Cardiac fibroblast (primary cell): ENCODE measurements around the gene TKTL1.

ENCODE experiments used
- DNase-seq, 2 donors: peaks; one replicate each; pipeline versions ENCODE4 v3.0.0 to v3.0.0-alpha.2; 2010; ENCODE audit warnings: low read depth in 2 of 2
- H3K4me3 ChIP-seq, 2 donors: replicated peaks in 1 of 2; 1 replicate in 1 of 2; 2 replicates in 1 of 2; pipeline ENCODE4 v1.5.1; 2011; ENCODE audit warnings: low read depth in 2 of 2, low read length in 2 of 2, mild to moderate bottlenecking in 2 of 2, moderate library complexity in 1 of 2
- TF ChIP-seq, protein P1 (sequence below): IDR thresholded peaks from one replicate; pipeline ENCODE4 v1.5.1; 2011; ENCODE audit warnings: low read depth, mild to moderate bottlenecking, low read length, inconsistent platforms

Gene TKTL1

DNA sequence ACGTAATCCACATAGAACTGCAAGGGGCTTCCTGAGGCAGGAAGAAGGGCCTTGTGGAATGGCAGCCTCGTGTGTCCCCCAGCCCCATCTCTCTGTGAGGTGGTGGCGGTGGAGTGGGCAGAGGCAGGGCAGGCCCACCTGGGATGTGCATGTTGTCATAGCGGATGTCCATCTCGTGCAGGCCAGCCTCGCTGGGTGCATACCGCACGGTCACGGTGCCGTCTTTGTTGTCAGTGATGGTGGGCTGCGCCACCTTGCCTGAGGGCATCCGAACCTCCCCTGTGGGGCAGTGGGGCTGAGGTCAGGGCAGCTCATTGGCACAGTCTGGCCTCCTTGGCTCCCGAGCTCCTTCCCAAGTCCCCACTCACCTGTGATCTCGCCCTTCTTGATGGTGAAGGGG lies 58.4 kb downstream of the TKTL1 start:
- H3K4me3 ChIP-seq, result no peak overlapping the region
- TF ChIP-seq, protein P1, sequence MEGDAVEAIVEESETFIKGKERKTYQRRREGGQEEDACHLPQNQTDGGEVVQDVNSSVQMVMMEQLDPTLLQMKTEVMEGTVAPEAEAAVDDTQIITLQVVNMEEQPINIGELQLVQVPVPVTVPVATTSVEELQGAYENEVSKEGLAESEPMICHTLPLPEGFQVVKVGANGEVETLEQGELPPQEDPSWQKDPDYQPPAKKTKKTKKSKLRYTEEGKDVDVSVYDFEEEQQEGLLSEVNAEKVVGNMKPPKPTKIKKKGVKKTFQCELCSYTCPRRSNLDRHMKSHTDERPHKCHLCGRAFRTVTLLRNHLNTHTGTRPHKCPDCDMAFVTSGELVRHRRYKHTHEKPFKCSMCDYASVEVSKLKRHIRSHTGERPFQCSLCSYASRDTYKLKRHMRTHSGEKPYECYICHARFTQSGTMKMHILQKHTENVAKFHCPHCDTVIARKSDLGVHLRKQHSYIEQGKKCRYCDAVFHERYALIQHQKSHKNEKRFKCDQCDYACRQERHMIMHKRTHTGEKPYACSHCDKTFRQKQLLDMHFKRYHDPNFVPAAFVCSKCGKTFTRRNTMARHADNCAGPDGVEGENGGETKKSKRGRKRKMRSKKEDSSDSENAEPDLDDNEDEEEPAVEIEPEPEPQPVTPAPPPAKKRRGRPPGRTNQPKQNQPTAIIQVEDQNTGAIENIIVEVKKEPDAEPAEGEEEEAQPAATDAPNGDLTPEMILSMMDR, result no peak
- DNase-seq, result peak in 1 of 2 donors; percentile 3

- TF ChIP-seq, protein P1, result no peak
- peak in 1 of 2 donors; percentile 0 for DNase-seq
- no peak overlapping the region for H3K4me3 ChIP-seq
Observed at GRCh38 chrX:154354516-154354915, 58.9 kb downstream of the TKTL1 start.

DNA sequence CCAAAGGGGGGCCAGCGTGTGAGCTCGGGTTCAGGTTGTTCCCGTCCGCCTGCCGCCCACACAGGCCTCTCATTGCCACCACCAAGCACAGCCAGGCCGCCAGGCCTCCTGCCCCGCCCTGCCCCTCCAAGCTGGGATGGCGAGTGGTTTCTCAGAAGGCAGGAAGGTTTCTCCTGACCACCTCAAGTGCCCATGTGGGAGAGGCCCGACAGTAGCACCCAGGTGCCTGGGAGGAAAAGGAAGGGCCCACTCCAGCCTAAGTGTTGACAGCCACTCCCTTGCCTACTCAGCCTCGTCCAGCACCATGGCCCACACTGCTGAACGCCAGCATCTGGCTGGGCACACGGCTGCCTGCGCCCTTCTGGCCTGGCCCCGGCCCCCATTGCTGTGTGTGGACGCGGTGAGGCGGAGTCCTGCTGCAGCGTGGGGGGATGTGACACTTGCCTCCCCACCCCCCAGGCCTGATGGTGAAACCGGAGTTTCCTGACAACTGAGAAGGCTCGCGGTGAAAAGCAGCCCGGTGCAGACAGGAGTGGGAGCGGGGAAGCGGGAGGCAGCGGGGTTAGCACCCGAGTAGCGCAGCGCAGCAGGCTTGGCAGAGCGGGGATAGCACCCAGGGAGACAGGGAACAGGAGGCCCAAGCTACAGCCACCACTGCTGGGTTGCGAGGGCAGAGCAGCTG lies 59.6 kb downstream of the TKTL1 start:
- DNase-seq, result no peak
- TF ChIP-seq, protein P1, result no peak
- H3K4me3 ChIP-seq, result no peak overlapping the region

- no peak for DNase-seq
- TF ChIP-seq, protein P1, result no peak
- no peak overlapping the region for H3K4me3 ChIP-seq
Observed at GRCh38 chrX:154355776-154356140, 60.2 kb downstream of the TKTL1 start.

DNA sequence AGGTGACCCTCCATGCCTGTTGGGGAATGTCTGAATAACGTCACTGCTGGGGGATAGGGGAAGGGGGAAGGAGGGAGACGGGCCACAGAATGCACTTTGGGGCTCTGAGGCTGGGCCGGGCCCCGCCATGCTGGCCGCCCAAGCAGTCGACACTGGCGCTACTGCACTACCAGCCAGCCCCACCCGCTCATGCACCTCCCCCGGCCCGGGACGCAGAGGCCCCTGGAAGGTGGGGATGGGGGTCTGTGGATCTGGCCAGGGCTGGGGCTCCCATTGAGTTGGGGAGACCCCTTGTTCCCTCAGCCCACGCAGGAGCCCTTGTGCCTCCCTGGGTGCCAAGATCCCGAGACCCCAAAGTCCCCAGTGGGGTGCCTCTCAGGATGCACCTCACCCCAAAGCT lies 61.0 kb downstream of the TKTL1 start:
- TF ChIP-seq, protein P1, result no peak
- no peak for DNase-seq
- no peak overlapping the region for H3K4me3 ChIP-seq

- no peak overlapping the region for H3K4me3 ChIP-seq
- TF ChIP-seq, protein P1, result no peak
- DNase-seq, result no peak
Observed at GRCh38 chrX:154357205-154357604, 61.6 kb downstream of the TKTL1 start.

- H3K4me3 ChIP-seq, result no peak overlapping the region
- TF ChIP-seq, protein P1, result no peak
- DNase-seq, result no peak
Observed at GRCh38 chrX:154358011-154358410, 62.4 kb downstream of the TKTL1 start.
